Bronchial epithelial cell (primary cell): Measurements from ENCODE around the gene GRHL1. TPM values are rescaled to one million over a fixed set of nuclear protein-coding genes. Genes with fewer than 3 reads are reported as not detected.

Source experiments
- DNase-seq: peaks from one replicate; pipeline ENCODE4 v3.0.0-alpha.2; 2010; ENCODE audit warnings: low read depth
- FAIRE-seq: peaks from 2 replicates; lab custom pipeline; 2011; peaks lifted over from hg19 to GRCh38; lab: Jason Lieb, UNC
- H3K27me3 ChIP-seq: 2 replicates; pipeline ENCODE4 v1.5.1; 2011; ENCODE audit warnings: low read length; ENCODE audit not compliant: control insufficient read depth, insufficient read depth
- H3K36me3 ChIP-seq: 2 replicates; pipeline ENCODE4 v1.5.1; 2011; ENCODE audit warnings: low read length; ENCODE audit not compliant: control insufficient read depth, insufficient read depth
- H3K4me3 ChIP-seq: 2 replicates; pipeline ENCODE4 v1.5.1; 2011; ENCODE audit warnings: mild to moderate bottlenecking, low read depth, low read length, control low read depth
- CTCF ChIP-seq: IDR thresholded peaks from 2 replicates; pipeline ENCODE4 v1.5.1; 2011; ENCODE audit warnings: mild to moderate bottlenecking, moderate library complexity, low read length, control low read depth, inconsistent platforms; ENCODE audit not compliant: insufficient read depth, severe bottlenecking
- total RNA-seq: library from RNA; depleted of rRNA; stranded (reverse); fragments of >200 nt; gene quantifications from 2 replicates; pipeline ENCODE4 v1.2.1, GENCODE V29; 2014

Gene GRHL1
- total RNA-seq, 1 donor from 2014 or later = 25.5 TPM

DNA sequence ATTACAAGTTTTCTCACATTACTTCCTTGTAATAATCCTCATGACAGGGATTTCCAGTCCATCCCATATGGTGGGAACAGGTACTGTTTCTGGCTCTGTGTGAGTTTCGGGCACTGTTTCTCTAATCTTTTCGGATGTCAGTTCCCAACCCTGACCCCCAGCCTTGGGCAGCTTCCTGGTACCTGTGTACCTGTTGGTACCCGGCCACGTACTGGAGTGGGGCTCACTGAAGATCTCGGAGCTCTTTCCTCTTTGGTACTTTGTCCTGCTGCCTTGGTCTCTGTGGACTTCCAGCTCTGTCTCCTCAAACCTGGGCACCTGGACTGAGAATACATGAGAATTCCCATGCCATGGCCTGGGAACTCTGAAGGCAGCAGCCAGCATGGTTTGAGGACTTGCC, 36.8 kb downstream of the GRHL1 start:
- DNase-seq (no peak), FAIRE-seq (no peak)
- Histone ChIP-seq H3K4me3 (no peak overlapping the region), H3K27me3 (no peaks in the 10 kb centered on the region), H3K36me3 (peaks cover 21% of the 10 kb centered on the region)
- TF ChIP-seq CTCF = no peak

- H3K27me3 ChIP-seq = no peaks in the 10 kb centered on the region
- no peak for FAIRE-seq
- no peak for TF ChIP-seq CTCF
- H3K36me3 ChIP-seq = peaks cover 34% of the 10 kb centered on the region
- no peak for DNase-seq
- no peak overlapping the region for H3K4me3 ChIP-seq
Observed at GRCh38 chr2:9990736-9991135, 39.2 kb downstream of the GRHL1 start.

DNA sequence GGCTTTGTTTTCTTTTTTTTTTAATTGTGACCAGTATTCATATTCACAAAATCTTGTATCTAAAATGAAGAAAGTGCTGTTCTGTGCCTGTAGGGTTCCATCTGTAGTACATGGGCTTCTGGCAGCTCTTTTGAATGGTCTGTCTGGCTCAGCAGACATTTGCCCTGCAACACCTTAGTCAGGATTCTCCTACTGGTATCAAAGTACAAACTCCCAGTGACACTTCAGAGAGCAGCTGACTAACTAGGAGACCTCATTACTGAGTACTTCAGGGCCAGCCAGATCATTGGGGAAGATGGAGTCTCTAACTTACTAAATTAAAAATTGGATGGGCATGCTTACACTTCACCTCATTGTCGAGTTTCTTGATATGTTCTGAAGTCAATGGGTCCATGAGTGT, 39.7 kb downstream of the GRHL1 start:
- no peak for DNase-seq
- Histone ChIP-seq H3K27me3 (no peaks in the 10 kb centered on the region), H3K4me3 (no peak overlapping the region), H3K36me3 (peaks cover 36% of the 10 kb centered on the region)
- TF ChIP-seq CTCF = no peak
- no peak for FAIRE-seq

DNA sequence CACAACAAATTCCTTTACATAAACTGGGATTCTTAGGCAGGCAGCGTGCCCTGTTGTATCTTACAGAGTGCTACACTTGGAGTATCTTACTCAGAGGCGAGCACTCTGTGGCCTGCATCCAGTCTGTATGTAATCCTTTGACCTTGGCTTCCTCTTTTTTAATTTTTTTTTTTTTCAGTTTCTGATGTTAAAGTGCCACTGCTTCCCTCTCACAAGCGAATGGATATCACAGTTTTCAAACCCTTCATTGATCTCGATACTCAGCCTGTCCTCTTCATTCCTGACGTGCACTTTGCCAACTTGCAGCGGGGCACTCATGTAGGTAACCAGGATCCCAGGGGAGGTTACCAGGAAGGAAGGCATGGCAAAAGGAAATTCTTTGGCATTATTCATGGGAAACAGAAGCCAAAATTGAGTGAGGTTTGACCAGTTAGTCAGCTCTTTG, 40.4 kb downstream of the GRHL1 start:
- Histone ChIP-seq H3K36me3 (peaks cover 37% of the 10 kb centered on the region), H3K4me3 (no peak overlapping the region), H3K27me3 (no peaks in the 10 kb centered on the region)
- FAIRE-seq (no peak), DNase-seq (no peak)
- no peak for TF ChIP-seq CTCF

GRCh38 chr2:9992427-9993187, 41.1 kb downstream of the GRHL1 start:
- TF ChIP-seq CTCF = no peak
- FAIRE-seq = no peak

More at GRCh38 chr2:9992427-9993187, 41.1 kb downstream of the GRHL1 start:
- DNase-seq = no peak
- Histone ChIP-seq H3K4me3 (no peak overlapping the region), H3K27me3 (no peaks in the 10 kb centered on the region), H3K36me3 (peaks cover 34% of the 10 kb centered on the region)
